Smooth muscle cell (in vitro differentiated cells): ENCODE data around the gene APOL5. TPM values are rescaled to one million over a fixed set of nuclear protein-coding genes. Genes with fewer than 3 reads are reported as not detected.

ENCODE experiments used
- DNase-seq: peaks from one replicate; lab custom pipeline; 2025; ENCODE audit not compliant: unreplicated experiment; lab: John Stamatoyannopoulos, UW
- H2AFZ ChIP-seq: fragments of 200-600 bp; sonication (generic); 2 replicates; pipeline ENCODE4 v1.6.0; 2016; ENCODE audit warnings: antibody characterized with exemption, low read depth, mild to moderate bottlenecking
- H3F3A ChIP-seq: fragments of 200-600 bp; sonication (generic); 2 replicates; pipeline ENCODE4 v1.6.0; 2017; ENCODE audit warnings: antibody characterized with exemption, low read depth
- H3K27ac ChIP-seq: fragments of 200-600 bp; sonication (generic); 2 replicates; pipeline ENCODE4 v1.5.1; 2016; ENCODE audit warnings: low read depth, mild to moderate bottlenecking
- H3K27me3 ChIP-seq: fragments of 200-600 bp; sonication (generic); 2 replicates; pipeline ENCODE4 v1.6.1; 2016; ENCODE audit warnings: low read depth, mild to moderate bottlenecking
- H3K36me3 ChIP-seq: fragments of 200-600 bp; sonication (generic); 2 replicates; pipeline ENCODE4 v1.5.1; 2016; ENCODE audit warnings: low read depth
- H3K4me1 ChIP-seq: fragments of 200-600 bp; sonication (generic); 2 replicates; pipeline ENCODE4 v1.5.1; 2016; ENCODE audit warnings: low read depth
- H3K4me2 ChIP-seq: fragments of 200-600 bp; sonication (generic); 2 replicates; pipeline ENCODE4 v1.6.0; 2016; ENCODE audit warnings: mild to moderate bottlenecking
- H3K4me3 ChIP-seq: fragments of 200-600 bp; sonication (generic); 2 replicates; pipeline ENCODE4 v1.5.1; 2016; ENCODE audit warnings: mild to moderate bottlenecking
- H3K79me2 ChIP-seq: fragments of 200-600 bp; sonication (generic); 2 replicates; pipeline ENCODE4 v1.6.0; 2016; ENCODE audit warnings: low read depth, mild to moderate bottlenecking
- H3K9ac ChIP-seq: fragments of 200-600 bp; sonication (generic); 2 replicates; pipeline ENCODE4 v1.6.0; 2016; ENCODE audit warnings: low read depth
- H3K9me3 ChIP-seq: fragments of 200-600 bp; sonication (generic); replicated peaks from 2 replicates; pipeline ENCODE4 v1.5.1; 2016; ENCODE audit warnings: low read depth
- H4K20me1 ChIP-seq: fragments of 200-600 bp; sonication (generic); 2 replicates; pipeline ENCODE4 v1.6.0; 2016; ENCODE audit warnings: low read depth
- WGBS: methylation state at CpG from one replicate; pipeline ENCODE4 v1.1.7; 2016; ENCODE audit warnings: low lambda C conversion rate; 5-methylcytosine and 5-hydroxymethylcytosine counted together
- polyA plus RNA-seq: library from polyadenylated mRNA; unstranded; fragments of >200 nt; fragmentation: Nextera tagmentation; extraction: Ambion mirVana; gene quantifications from 2 replicates; pipeline ENCODE4 v1.2.1, GENCODE V29; 2016
- total RNA-seq: library from RNA; depleted of rRNA; stranded (reverse); fragments of >200 nt; gene quantifications from 2 replicates; pipeline ENCODE4 v1.2.3, GENCODE V29; 2014
- TF ChIP-seq, protein P1 (sequence below): fragments of 200-600 bp; sonication (generic); IDR thresholded peaks from 2 replicates; pipeline ENCODE4 v1.5.1; 2017; ENCODE audit warnings: borderline replicate concordance, mild to moderate bottlenecking, antibody characterized with exemption; ENCODE audit not compliant: insufficient read depth, poor library complexity, severe bottlenecking

The APOL5 gene
- total and polyA plus RNA-seq, 2 experiments from 2014 or later = not detected

DNA sequence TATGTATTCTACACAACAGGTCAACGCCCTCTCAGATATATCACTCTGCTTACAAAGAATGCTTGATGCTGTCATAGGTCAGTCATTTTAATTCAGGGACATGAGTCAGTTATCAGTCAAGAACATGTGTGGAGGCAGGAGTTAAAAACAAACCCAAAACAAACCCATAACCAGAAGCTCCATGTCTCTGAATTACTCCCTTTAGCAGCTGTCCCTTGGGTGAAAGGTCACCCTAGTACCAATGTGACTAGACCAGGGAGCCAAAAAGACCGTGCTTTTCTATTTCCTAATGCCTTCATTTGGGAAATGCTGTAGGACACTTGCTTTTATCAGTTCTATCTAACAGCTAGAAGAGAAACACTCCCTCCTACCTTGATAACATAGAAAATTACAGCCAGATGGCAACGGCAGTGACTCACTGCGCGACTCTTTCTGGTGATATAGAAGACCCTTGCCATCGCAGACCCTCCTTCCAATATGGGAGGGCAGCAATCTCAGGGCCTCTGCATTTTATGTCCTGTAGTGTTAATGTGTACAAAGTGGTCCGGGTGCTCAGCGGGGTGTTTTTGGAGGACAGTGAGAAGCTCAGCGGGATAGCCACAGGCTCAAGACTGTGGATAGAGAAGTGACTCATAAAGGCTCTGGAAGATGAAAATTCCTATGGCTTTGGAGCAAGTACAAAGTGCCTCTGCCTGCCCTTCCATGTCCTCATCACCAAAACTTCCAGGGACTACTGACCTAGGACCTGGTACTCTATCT is 24.8 kb downstream of the APOL5 start:
- H3K4me2 ChIP-seq = peak overlapping the region; percentile 72
- H4K20me1 ChIP-seq = peaks cover 50% of the 10 kb centered on the region
- H3K27ac ChIP-seq = peak overlapping the region; percentile 96
- 19% methylated on average over 9 of the region's 9 CpGs for WGBS
- no peaks in the 10 kb centered on the region for H3K27me3 ChIP-seq
- DNase-seq = no peak
- no peak overlapping the region for H3K4me3 ChIP-seq
- peaks cover 29% of the 10 kb centered on the region for H3K4me1 ChIP-seq
- H3K9ac ChIP-seq = peak overlapping the region; percentile 88
- H3K9me3 ChIP-seq = no peaks in the 10 kb centered on the region
- no peaks in the 10 kb centered on the region for H3K79me2 ChIP-seq
- H3F3A ChIP-seq = peaks cover 30% of the 10 kb centered on the region
- no peak overlapping the region for H2AFZ ChIP-seq
- no peaks in the 10 kb centered on the region for H3K36me3 ChIP-seq
- TF ChIP-seq, protein P1, sequence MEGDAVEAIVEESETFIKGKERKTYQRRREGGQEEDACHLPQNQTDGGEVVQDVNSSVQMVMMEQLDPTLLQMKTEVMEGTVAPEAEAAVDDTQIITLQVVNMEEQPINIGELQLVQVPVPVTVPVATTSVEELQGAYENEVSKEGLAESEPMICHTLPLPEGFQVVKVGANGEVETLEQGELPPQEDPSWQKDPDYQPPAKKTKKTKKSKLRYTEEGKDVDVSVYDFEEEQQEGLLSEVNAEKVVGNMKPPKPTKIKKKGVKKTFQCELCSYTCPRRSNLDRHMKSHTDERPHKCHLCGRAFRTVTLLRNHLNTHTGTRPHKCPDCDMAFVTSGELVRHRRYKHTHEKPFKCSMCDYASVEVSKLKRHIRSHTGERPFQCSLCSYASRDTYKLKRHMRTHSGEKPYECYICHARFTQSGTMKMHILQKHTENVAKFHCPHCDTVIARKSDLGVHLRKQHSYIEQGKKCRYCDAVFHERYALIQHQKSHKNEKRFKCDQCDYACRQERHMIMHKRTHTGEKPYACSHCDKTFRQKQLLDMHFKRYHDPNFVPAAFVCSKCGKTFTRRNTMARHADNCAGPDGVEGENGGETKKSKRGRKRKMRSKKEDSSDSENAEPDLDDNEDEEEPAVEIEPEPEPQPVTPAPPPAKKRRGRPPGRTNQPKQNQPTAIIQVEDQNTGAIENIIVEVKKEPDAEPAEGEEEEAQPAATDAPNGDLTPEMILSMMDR = no peak

- H3K27ac ChIP-seq = peak overlapping the region; percentile 96
- no peaks in the 10 kb centered on the region for H3K36me3 ChIP-seq
These were observed 25.7 kb downstream of the APOL5 start for GRCh38 chr22:35743326-35743860.

DNA sequence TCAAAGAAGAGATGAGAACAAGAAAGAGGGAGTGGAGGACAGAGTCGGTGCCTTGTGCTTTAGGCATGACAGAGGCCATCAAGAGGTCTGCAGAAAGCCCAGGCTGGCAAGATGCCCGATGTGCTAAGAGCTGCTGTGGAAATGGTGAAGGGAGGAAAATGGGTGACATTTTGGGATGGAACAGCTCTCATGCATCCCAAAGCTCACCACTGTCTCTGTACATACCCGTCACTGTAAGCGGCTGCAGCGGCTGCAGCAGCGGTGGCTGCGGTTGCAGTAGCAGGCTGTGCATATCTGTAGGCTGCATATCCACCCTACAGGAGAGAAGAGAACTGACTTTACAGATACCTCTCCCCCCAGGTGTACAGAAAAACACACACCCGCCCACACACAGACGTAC is 28.6 kb downstream of the APOL5 start:
- Histone ChIP-seq H4K20me1 (peaks cover 79% of the 10 kb centered on the region), H3K79me2 (no peaks in the 10 kb centered on the region), H3F3A (peaks cover 25% of the 10 kb centered on the region), H2AFZ (no peak overlapping the region), H3K36me3 (no peaks in the 10 kb centered on the region), H3K27me3 (no peaks in the 10 kb centered on the region), H3K9ac (no peak overlapping the region), H3K4me2 (peak overlapping the region; percentile 27), H3K4me3 (no peak overlapping the region), H3K27ac (no peak overlapping the region), H3K4me1 (peaks cover 51% of the 10 kb centered on the region), H3K9me3 (no peaks in the 10 kb centered on the region)
- TF ChIP-seq, protein P1 = no peak
- DNase-seq = no peak
- WGBS = 90% methylated on average over 9 of the region's 9 CpGs

More at GRCh38 chr22:35743326-35743860, 25.7 kb downstream of the APOL5 start:
- TF ChIP-seq, protein P1 = no peak
- no peak for DNase-seq
- Histone ChIP-seq H3K79me2 (no peaks in the 10 kb centered on the region), H3K9ac (peak overlapping the region; percentile 54), H3K4me1 (peaks cover 37% of the 10 kb centered on the region), H3K27me3 (no peaks in the 10 kb centered on the region), H3K4me3 (no peak overlapping the region), H2AFZ (no peak overlapping the region), H3F3A (peaks cover 30% of the 10 kb centered on the region), H4K20me1 (peaks cover 52% of the 10 kb centered on the region), H3K4me2 (peak overlapping the region; percentile 66), H3K9me3 (no peaks in the 10 kb centered on the region)
- 35% methylated on average over 6 of the region's 6 CpGs for WGBS
